H9 (cell line): ENCODE data around the gene PMEPA1. TPM values are rescaled to one million over a fixed set of nuclear protein-coding genes. Genes with fewer than 3 reads are reported as not detected.

Source experiments
- DNase-seq: peaks from one replicate; pipeline ENCODE4 v3.0.0-alpha.2; 2017
- H2AFZ ChIP-seq: one replicate; pipeline ENCODE4 v1.6.1; 2013; ENCODE audit warnings: mild to moderate bottlenecking, low read length, control low read depth, moderate library complexity
- H2AK5ac ChIP-seq: 2 replicates; pipeline ENCODE4 v1.6.1; 2013; ENCODE audit warnings: low read length, control low read depth, mixed read lengths; ENCODE audit not compliant: insufficient read length
- H2BK120ac ChIP-seq: one replicate; pipeline ENCODE4 v1.6.1; 2013; ENCODE audit warnings: low read depth, mild to moderate bottlenecking, low read length, control low read depth, inconsistent platforms; ENCODE audit not compliant: poor library complexity, severe bottlenecking
- H2BK12ac ChIP-seq: 2 replicates; pipeline ENCODE4 v1.6.1; 2013; ENCODE audit warnings: low read length, control low read depth, mixed read lengths, low read depth; ENCODE audit not compliant: insufficient read length
- H2BK15ac ChIP-seq: 2 replicates; pipeline ENCODE4 v1.6.1; 2013; ENCODE audit warnings: low read depth, low read length, control low read depth
- H2BK20ac ChIP-seq: one replicate; pipeline ENCODE4 v1.6.1; 2013; ENCODE audit warnings: low read depth, mild to moderate bottlenecking, low read length, control low read depth, inconsistent platforms; ENCODE audit not compliant: poor library complexity, severe bottlenecking
- H2BK5ac ChIP-seq: 2 replicates; pipeline ENCODE4 v1.6.1; 2013; ENCODE audit warnings: low read length, control low read depth, mixed read lengths; ENCODE audit not compliant: insufficient read length
- H3K14ac ChIP-seq: 2 replicates; pipeline ENCODE4 v1.6.1; 2013; ENCODE audit warnings: low read length, control low read depth; ENCODE audit not compliant: insufficient read depth
- H3K18ac ChIP-seq: 2 replicates; pipeline ENCODE4 v1.6.1; 2013; ENCODE audit warnings: low read depth, mild to moderate bottlenecking, mixed read lengths, low read length, control low read depth; ENCODE audit not compliant: insufficient read length
- H3K23ac ChIP-seq: 2 replicates; pipeline ENCODE4 v1.6.1; 2013; ENCODE audit warnings: low read length, control low read depth, mixed read lengths, low read depth; ENCODE audit not compliant: insufficient read length
- H3K23me2 ChIP-seq: 2 replicates; pipeline ENCODE4 v1.6.1; 2013; ENCODE audit warnings: low read depth, mild to moderate bottlenecking, mixed read lengths, low read length, control low read depth; ENCODE audit not compliant: insufficient read length, poor library complexity, severe bottlenecking
- H3K27ac ChIP-seq: 2 replicates; pipeline ENCODE4 v1.5.1; 2013; ENCODE audit warnings: low read length, control low read depth, mixed read lengths, low read depth; ENCODE audit not compliant: insufficient read length
- H3K27me3 ChIP-seq: 2 replicates; pipeline ENCODE4 v1.6.1; 2013; ENCODE audit warnings: low read length, control low read depth, inconsistent platforms; ENCODE audit not compliant: insufficient read depth
- H3K4ac ChIP-seq: 2 replicates; pipeline ENCODE4 v1.6.1; 2013; ENCODE audit warnings: low read depth, mild to moderate bottlenecking, control low read depth, inconsistent platforms, low read length, moderate library complexity
- H3K4me1 ChIP-seq: 2 replicates; pipeline ENCODE4 v1.6.1; 2013; ENCODE audit warnings: low read length, control low read depth, inconsistent platforms; ENCODE audit not compliant: insufficient read depth
- H3K4me2 ChIP-seq: 2 replicates; pipeline ENCODE4 v1.6.1; 2013; ENCODE audit warnings: low read length, control low read depth, mixed read lengths; ENCODE audit not compliant: insufficient read length, insufficient read depth
- H3K56ac ChIP-seq: 2 replicates; pipeline ENCODE4 v1.6.1; 2013; ENCODE audit warnings: low read depth, mild to moderate bottlenecking, mixed read lengths, low read length, control low read depth; ENCODE audit not compliant: insufficient read length
- H3K79me1 ChIP-seq: 2 replicates; pipeline ENCODE4 v1.6.1; 2013; ENCODE audit warnings: low read depth, mild to moderate bottlenecking, moderate library complexity, low read length, control low read depth, inconsistent platforms; ENCODE audit not compliant: insufficient read depth, poor library complexity, severe bottlenecking
- H3K79me2 ChIP-seq: 2 replicates; pipeline ENCODE4 v1.6.1; 2013; ENCODE audit warnings: low read length, control low read depth, inconsistent platforms; ENCODE audit not compliant: insufficient read depth
- H3K9ac ChIP-seq: 2 replicates; pipeline ENCODE4 v1.6.1; 2013; ENCODE audit warnings: low read length, control low read depth, mixed read lengths; ENCODE audit not compliant: insufficient read length; ENCODE audit errors: extremely low read depth
- H3K9me3 ChIP-seq: one replicate; pipeline ENCODE4 v1.6.1; 2013; ENCODE audit warnings: low read depth, low read length, inconsistent platforms; ENCODE audit not compliant: control insufficient read depth
- H3T11ph ChIP-seq: one replicate; pipeline ENCODE4 v1.6.1; 2013; ENCODE audit warnings: mild to moderate bottlenecking, low read length, control low read depth, inconsistent platforms
- H4K20me1 ChIP-seq: one replicate; pipeline ENCODE4 v1.6.1; 2013; ENCODE audit not compliant: control insufficient read depth, insufficient read length, insufficient read depth
- H4K5ac ChIP-seq: 2 replicates; pipeline ENCODE4 v1.6.1; 2013; ENCODE audit warnings: low read depth, mild to moderate bottlenecking, mixed read lengths, low read length, control low read depth; ENCODE audit not compliant: insufficient read length
- H4K8ac ChIP-seq: replicated peaks from 2 replicates; pipeline ENCODE4 v1.6.1; 2013; ENCODE audit warnings: low read length, control low read depth, mixed read lengths, low read depth; ENCODE audit not compliant: insufficient read length
- H4K91ac ChIP-seq: 2 replicates; pipeline ENCODE4 v1.6.1; 2013; ENCODE audit warnings: low read depth, mild to moderate bottlenecking, moderate library complexity, mixed read lengths, low read length, control low read depth; ENCODE audit not compliant: insufficient read length
- H3K27ac Mint-ChIP-seq, 3 experiments: 2 replicates in 2 of 3; 3 replicates in 1 of 3; pipeline ENCODE4 v1.8.0; 2020 to 2021; ENCODE audit warnings: mixed read lengths in 3 of 3, mild to moderate bottlenecking in 1 of 3, moderate library complexity in 1 of 3
- H3K27me3 Mint-ChIP-seq: 2 replicates; pipeline ENCODE4 v1.8.0; 2021; ENCODE audit warnings: low read depth, mild to moderate bottlenecking, moderate library complexity, mixed read lengths
- H3K36me3 Mint-ChIP-seq, 3 experiments: 2 replicates in 2 of 3; 3 replicates in 1 of 3; pipeline ENCODE4 v1.8.0; 2020 to 2021; ENCODE audit warnings: low read depth in 3 of 3, mixed read lengths in 3 of 3; ENCODE audit not compliant: insufficient read depth in 1 of 3
- H3K4me1 Mint-ChIP-seq, 2 experiments: 2 replicates each; pipeline ENCODE4 v1.8.0; 2020; ENCODE audit warnings: mixed read lengths in 2 of 2
- H3K4me3 Mint-ChIP-seq, 2 experiments: 2 replicates in 1 of 2; 3 replicates in 1 of 2; pipeline ENCODE4 v1.8.0; 2020 to 2021; ENCODE audit warnings: mild to moderate bottlenecking in 2 of 2, mixed read lengths in 2 of 2, moderate library complexity in 1 of 2
- H3K9me3 Mint-ChIP-seq, 2 experiments: 2 replicates in 1 of 2; 3 replicates in 1 of 2; pipeline ENCODE4 v1.8.0; 2020; ENCODE audit warnings: mild to moderate bottlenecking in 2 of 2, mixed read lengths in 2 of 2, moderate library complexity in 1 of 2
- WGBS: extraction: QIAGEN DNeasy Blood & Tissue Kit; methylation state at CpG from one replicate; pipeline ENCODE4 v1.1.7; 2013; ENCODE audit warnings: missing lambda C conversion rate, low lambda C conversion rate, mixed read lengths; ENCODE audit not compliant: insufficient read length; ENCODE audit errors: extremely low coverage; 5-methylcytosine and 5-hydroxymethylcytosine counted together
- total RNA-seq: library from RNA; stranded (reverse); gene quantifications from 2 replicates; pipeline ENCODE4 v1.2.1, GENCODE V29; 2021
- TF ChIP-seq, protein P1 (sequence below): fragments of 200-600 bp; sonication (generic); conservative IDR thresholded peaks from 3 replicates; pipeline ENCODE4 v1.8.0; 2021; ENCODE audit warnings: antibody characterized with exemption, mild to moderate bottlenecking

The PMEPA1 gene
- total RNA-seq, 1 experiment from 2014 or later = 34.6 TPM

DNA sequence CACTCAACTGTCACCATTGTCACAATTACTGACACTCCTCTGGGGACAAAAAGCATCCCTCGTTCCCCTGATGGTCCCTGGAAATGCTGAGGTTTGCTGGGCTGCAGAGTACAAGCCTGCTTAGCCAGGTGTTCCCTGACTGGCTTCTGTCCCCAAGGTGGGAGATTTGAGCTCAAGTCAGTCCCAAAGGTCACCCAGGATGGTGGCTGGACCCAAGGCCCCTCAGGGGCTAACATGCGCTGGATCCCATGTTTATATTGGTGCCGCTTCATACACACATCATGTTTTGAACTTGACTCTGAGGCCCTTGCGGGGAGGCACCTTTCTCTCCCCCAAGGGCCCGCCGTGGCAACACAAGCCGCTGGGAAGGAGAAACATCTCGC, 44.2 kb downstream of the PMEPA1 start:
- Histone ChIP-seq H4K5ac (no peak overlapping the region), H2BK120ac (no peak overlapping the region), H3K14ac (no peak overlapping the region), H3K27ac (no peak overlapping the region), H2AFZ (no peak overlapping the region), H2BK12ac (no peak overlapping the region), H3K4me1 (no peaks in the 10 kb centered on the region; the same call in 1 of the 2 replicates), H2BK5ac (no peak overlapping the region), H4K91ac (no peak overlapping the region), H3K4ac (no peak overlapping the region), H3K4me2 (no peak overlapping the region), H4K20me1 (no peaks in the 10 kb centered on the region), H3K23ac (no peak overlapping the region), H2BK20ac (no peak overlapping the region), H3K9ac (no peak overlapping the region), H3K79me1 (no peaks in the 10 kb centered on the region), H3T11ph (no peak overlapping the region), H3K23me2 (no peaks in the 10 kb centered on the region), H3K27me3 (no peaks in the 10 kb centered on the region), H4K8ac (no peak overlapping the region), H3K18ac (no peak overlapping the region), H2AK5ac (no peak overlapping the region), H3K9me3 (no peaks in the 10 kb centered on the region), H2BK15ac (no peak overlapping the region), H3K79me2 (peaks cover 20% of the 10 kb centered on the region; the same call in 1 of the 2 replicates), H3K56ac (no peak overlapping the region)
- no CpG with 5 or more reads among the region's 8 CpGs for WGBS
- H3K4me1 Mint-ChIP-seq = peaks cover 50 to 56% of the 10 kb centered on the region in 2 experiments
- no peak overlapping the region for H3K27ac Mint-ChIP-seq
- no peak for DNase-seq
- no peak overlapping the region for H3K4me3 Mint-ChIP-seq
- TF ChIP-seq, protein P1, sequence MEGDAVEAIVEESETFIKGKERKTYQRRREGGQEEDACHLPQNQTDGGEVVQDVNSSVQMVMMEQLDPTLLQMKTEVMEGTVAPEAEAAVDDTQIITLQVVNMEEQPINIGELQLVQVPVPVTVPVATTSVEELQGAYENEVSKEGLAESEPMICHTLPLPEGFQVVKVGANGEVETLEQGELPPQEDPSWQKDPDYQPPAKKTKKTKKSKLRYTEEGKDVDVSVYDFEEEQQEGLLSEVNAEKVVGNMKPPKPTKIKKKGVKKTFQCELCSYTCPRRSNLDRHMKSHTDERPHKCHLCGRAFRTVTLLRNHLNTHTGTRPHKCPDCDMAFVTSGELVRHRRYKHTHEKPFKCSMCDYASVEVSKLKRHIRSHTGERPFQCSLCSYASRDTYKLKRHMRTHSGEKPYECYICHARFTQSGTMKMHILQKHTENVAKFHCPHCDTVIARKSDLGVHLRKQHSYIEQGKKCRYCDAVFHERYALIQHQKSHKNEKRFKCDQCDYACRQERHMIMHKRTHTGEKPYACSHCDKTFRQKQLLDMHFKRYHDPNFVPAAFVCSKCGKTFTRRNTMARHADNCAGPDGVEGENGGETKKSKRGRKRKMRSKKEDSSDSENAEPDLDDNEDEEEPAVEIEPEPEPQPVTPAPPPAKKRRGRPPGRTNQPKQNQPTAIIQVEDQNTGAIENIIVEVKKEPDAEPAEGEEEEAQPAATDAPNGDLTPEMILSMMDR = no peak
- H3K36me3 Mint-ChIP-seq = peaks cover 0 to 12% (median 0%) of the 10 kb centered on the region in 3 experiments; a peak in 3 of 7 replicates
- no peaks in the 10 kb centered on the region for H3K9me3 Mint-ChIP-seq
- H3K27me3 Mint-ChIP-seq = no peaks in the 10 kb centered on the region
